Measurements from ENCODE around the gene UTS2B. TPM values are rescaled to one million over a fixed set of nuclear protein-coding genes. Genes with fewer than 3 reads are reported as not detected.

UTS2B gene
- polyA plus RNA-seq, 1 experiment = 0.40 TPM

- CTCF ChIA-PET = interaction anchor here (1.0 kb wide), 1 partner anchor 11 kb away, joined by 3 read pairs; no protein-coding TSS in a partner anchor
- Histone ChIP-seq H3K36me3 (ENCODE audit: control insufficient read depth, insufficient read depth, low read length) (no peaks in the 10 kb centered on the region; the same call in 1 of the 2 replicates), H3K27me3 (ENCODE audit: control insufficient read depth, insufficient read depth, low read length) (no peaks in the 10 kb centered on the region), H3K4me3 (ENCODE audit: low read depth, low read length) (no peak overlapping the region)
- no peak for TF ChIP-seq CTCF (IDR thresholded peaks at IDR 0.05; ENCODE audit: insufficient read depth, low read depth, low read length)
- no peak for DNase-seq (ENCODE audit: low read depth)
- POLR2A ChIA-PET = no interaction called here
These were observed 15.0 kb upstream of the UTS2B start for GRCh38 chr3:191345334-191345733.

DNA sequence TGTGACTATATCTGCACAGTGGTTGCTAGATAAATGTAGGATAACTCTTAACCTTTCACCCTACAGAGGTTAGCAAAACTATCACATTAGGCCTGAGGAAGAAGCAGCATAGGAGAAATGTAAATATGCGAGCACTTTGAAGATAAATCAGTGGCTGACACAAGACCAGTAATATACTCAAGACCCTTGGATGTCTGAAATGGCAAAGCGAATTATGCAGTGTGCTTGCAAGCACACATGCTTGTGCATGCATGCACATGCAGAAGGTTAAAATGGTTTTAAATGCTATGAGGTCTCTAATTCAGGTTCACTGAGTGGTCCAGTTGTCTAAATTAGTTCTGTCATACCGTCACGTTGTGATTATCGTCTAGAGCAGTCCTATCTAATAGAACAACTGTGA lies 13.6 kb upstream of the UTS2B start:
- ChIA-PET POLR2A (no interaction called here), CTCF (no interaction called here)
- H3K36me3 ChIP-seq (ENCODE audit: control insufficient read depth, insufficient read depth, low read length) = no peaks in the 10 kb centered on the region; the same call in 1 of the 2 replicates
- no peak overlapping the region for H3K4me3 ChIP-seq (ENCODE audit: low read depth, low read length)
- DNase-seq (ENCODE audit: low read depth) = no peak
- no peak for TF ChIP-seq CTCF (IDR thresholded peaks at IDR 0.05; ENCODE audit: insufficient read depth, low read depth, low read length)
- no peaks in the 10 kb centered on the region for H3K27me3 ChIP-seq (ENCODE audit: control insufficient read depth, insufficient read depth, low read length)

DNA sequence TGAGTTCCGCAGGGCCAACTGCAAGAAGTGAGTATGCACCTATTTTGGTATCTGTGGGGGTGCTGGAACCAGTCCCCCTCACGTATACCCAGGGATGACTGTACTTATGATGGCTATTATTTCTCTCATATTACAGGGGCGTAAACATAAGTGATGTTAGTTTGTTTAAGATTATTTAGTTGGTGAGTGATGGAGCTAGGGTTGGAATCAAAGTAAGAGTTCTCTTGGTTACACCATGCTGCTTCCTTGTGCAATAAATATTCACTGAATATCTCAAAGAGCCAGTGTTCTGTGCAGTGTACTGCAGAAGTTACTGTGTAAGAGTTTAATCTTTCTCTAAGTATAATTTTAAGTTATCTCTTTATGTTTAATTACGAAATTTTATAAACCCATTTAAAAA lies 12.8 kb upstream of the UTS2B start:
- DNase-seq (ENCODE audit: low read depth) = no peak
- no peak for TF ChIP-seq CTCF (IDR thresholded peaks at IDR 0.05; ENCODE audit: insufficient read depth, low read depth, low read length)
- H3K4me3 ChIP-seq (ENCODE audit: low read depth, low read length) = no peak overlapping the region
- ChIA-PET POLR2A (no interaction called here), CTCF (no interaction called here)
- no peaks in the 10 kb centered on the region for H3K27me3 ChIP-seq (ENCODE audit: control insufficient read depth, insufficient read depth, low read length)
- H3K36me3 ChIP-seq (ENCODE audit: control insufficient read depth, insufficient read depth, low read length) = no peaks in the 10 kb centered on the region; the same call in 1 of the 2 replicates

- Histone ChIP-seq H3K36me3 (ENCODE audit: control insufficient read depth, insufficient read depth, low read length) (no peaks in the 10 kb centered on the region; the same call in 1 of the 2 replicates), H3K4me3 (ENCODE audit: low read depth, low read length) (no peak overlapping the region), H3K27me3 (ENCODE audit: control insufficient read depth, insufficient read depth, low read length) (no peaks in the 10 kb centered on the region)
- no peak for TF ChIP-seq CTCF (IDR thresholded peaks at IDR 0.05; ENCODE audit: insufficient read depth, low read depth, low read length)
- POLR2A ChIA-PET = no interaction called here
- CTCF ChIA-PET = interaction anchor here (2.5 kb wide), 1 partner anchor 18 kb away, joined by 7 read pairs; no protein-coding TSS in a partner anchor
- DNase-seq (ENCODE audit: low read depth) = no peak
These were observed 12.1 kb upstream of the UTS2B start for GRCh38 chr3:191342411-191342810.

DNA sequence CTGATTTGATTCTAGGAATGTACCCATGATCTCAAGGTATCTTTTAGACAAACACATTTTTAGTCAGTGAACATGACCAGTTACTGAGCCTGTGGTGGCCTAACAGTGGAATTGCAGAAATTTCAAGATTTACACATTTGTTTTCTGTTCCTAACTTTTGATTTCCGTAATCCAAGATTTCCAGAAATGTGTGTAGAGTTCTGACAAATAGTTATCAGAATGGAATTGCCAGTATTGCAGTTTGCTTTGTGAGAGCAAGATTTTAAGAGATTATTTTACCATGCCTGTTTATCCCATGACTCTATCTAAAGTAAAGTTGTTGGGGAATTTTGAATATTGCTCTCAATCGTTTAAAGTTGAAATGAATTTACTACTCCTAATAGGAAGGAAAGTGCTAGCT lies 11.7 kb upstream of the UTS2B start:
- Histone ChIP-seq H3K27me3 (ENCODE audit: control insufficient read depth, insufficient read depth, low read length) (no peaks in the 10 kb centered on the region), H3K36me3 (ENCODE audit: control insufficient read depth, insufficient read depth, low read length) (no peaks in the 10 kb centered on the region; the same call in 1 of the 2 replicates), H3K4me3 (ENCODE audit: low read depth, low read length) (no peak overlapping the region)
- no peak for DNase-seq (ENCODE audit: low read depth)
- POLR2A ChIA-PET = no interaction called here
- CTCF ChIA-PET = interaction anchor here (2.5 kb wide), 1 partner anchor 18 kb away, joined by 7 read pairs; no protein-coding TSS in a partner anchor
- TF ChIP-seq CTCF (IDR thresholded peaks at IDR 0.05; ENCODE audit: insufficient read depth, low read depth, low read length) = no peak
